ENCODE data around the gene PRKCQ.

GRCh38 chr10:6597478-6597877, 17.4 kb upstream of the PRKCQ start:
- TF ChIP-seq CTCF (IDR thresholded peaks at IDR 0.05; ENCODE audit: control extremely low read depth in 1 of 3, insufficient read depth in 1 of 3, low read depth in 1 of 3, low read length in 3 of 3) (no peak), TAF1 (IDR thresholded peaks at IDR 0.05; ENCODE audit: low read depth, low read length) (no peak), POLR2A (IDR thresholded peaks at IDR 0.05; ENCODE audit: control extremely low read depth in 1 of 2, low read depth in 2 of 2, low read length in 2 of 2) (no peak), TCF12 (IDR thresholded peaks at IDR 0.05; ENCODE audit: low read depth, low read length) (no peak), SRF (IDR thresholded peaks at IDR 0.05; ENCODE audit: low read depth, low read length) (no peak), HDAC2 (IDR thresholded peaks at IDR 0.05; ENCODE audit: borderline replicate concordance in 1 of 2, low read depth in 2 of 2, low read length in 2 of 2) (no peak), HDAC6 (IDR thresholded peaks at IDR 0.05; ENCODE audit: low read depth, low read length) (no peak), GABPA (IDR thresholded peaks at IDR 0.05; ENCODE audit: borderline replicate concordance, insufficient read depth, low read length) (no peak), POLR2AphosphoS5 (IDR thresholded peaks at IDR 0.05; ENCODE audit: low read depth, low read length) (no peak), CHD2 (IDR thresholded peaks at IDR 0.05; ENCODE audit: low read length) (no peak), RAD21 (IDR thresholded peaks at IDR 0.05 in 1 of 2, conservative IDR thresholded peaks at IDR 0.05 in 1 of 2; ENCODE audit: low read depth in 2 of 2, low read length in 2 of 2) (no peak)
